G401 (cell line): ENCODE data around the gene CAMK1. TPM values are rescaled to one million over a fixed set of nuclear protein-coding genes. Genes with fewer than 3 reads are reported as not detected.

Source experiments
- DNase-seq: peaks from one replicate; pipeline ENCODE4 v3.0.0-alpha.2; 2015; ENCODE audit warnings: low spot score
- in situ Hi-C: cut with HindIII; loops from 2 replicates; pipeline ENCODE4 v1.10.0; 2016; ENCODE audit warnings: low sequenced_read_pairs, mixed read lengths
- total RNA-seq: library from RNA; depleted of rRNA; stranded (reverse); fragments of >200 nt; shearing (Covaris generic); gene quantifications from 2 replicates; pipeline ENCODE4 v1.2.3, GENCODE V29; 2014; rRNA removed

The CAMK1 gene
- not detected in 2 replicates for total RNA-seq

DNA sequence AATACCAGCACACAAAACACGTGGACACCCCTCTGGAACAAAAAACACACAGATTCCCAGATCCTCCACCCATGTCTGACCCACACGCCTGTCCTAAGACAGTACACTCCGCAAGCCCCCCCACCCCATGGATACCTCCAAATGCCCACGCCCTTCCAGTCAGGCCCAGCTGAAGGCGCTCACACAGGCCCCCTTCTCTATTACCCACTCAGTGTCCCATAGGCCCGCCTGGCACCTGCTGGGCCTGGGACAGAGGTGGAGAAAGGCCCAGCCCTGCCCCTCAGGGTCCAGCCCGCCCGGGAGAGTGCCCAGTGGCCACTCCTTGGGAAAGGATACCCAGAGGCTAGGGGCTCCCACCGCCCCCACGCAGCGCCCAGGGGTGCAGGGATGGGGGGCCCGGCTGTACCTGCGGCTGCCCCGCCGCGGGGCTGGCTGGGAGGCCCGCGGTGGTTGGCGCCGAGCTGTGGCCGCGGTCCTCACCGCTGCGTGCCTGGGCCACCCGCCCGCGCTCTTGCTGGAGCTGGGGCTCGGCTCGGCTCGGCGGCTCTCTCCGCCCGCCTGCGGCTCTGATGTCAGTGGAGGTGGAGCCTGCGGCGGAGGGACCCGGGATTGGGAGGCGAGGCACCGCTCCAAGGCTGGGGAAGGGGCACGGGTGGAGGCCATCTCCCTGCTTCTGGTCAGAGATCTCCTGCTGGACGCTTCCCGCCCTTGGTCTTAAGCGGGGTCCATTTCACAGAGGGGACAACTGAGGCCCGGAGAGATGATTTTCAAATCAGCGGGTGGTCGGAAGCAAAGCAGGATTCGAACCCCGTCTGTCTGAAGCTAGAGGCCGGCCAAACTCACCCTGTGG, at the start of gene CAMK1:
TSS of gene CAMK1 (minus strand) at position 522 of the 850 bp plus-strand sequence. CDS start 2,198 bp downstream, outside the sequence.
- in situ Hi-C loops: no loop called here
- peak; percentile 76 for DNase-seq

DNA sequence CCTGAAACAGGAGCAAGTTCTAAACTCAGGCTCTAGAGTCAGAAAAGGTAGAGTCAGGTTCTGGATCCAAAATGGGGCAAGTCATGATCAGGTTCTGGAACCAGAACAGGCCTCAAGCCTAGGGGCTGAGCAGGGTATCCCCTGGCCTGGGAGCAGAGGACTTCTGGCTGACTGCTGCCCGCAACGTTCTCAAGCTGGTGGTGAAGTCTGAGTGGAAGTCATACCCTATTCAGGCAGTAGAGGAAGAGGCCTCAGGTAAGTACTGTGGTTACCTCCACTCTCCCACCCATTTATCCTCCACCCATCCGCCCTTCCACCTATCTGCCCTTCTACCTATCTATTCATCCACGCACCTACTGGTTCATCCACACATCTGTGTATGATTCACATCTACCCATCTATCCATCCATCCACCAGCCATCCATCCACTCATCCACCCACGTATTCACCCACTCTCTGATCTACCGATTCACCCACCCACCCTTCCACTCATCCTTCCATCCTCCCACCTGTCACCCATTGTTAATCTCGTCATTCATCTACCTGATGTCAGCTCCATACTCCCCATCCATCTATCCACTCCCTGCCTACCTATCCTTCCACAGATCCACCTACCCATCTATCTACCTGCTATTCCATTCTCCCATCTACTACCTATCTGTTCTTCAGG, 49.1 kb upstream of the CAMK1 start:
- no peak for DNase-seq
- in situ Hi-C loops: no loop called here

DNA sequence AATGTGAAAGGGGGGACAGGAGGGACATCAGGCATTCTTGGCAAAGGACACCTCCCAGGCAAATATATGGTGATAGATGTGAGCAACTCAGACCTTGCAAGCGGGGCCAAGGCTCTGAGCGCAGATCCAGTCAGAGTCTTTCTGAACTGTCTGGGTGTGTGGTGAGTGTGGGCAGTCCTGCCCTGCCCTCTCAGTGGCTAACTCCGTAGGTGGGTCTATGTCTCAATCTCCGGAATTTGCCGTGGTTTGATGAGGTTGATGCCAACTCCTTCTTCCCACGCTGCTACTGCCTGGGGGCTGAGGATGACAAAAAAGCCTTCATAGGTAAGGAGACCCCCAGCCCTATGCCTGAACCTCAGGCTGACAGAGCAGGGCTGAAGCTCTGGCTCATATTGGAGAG, 47.7 kb upstream of the CAMK1 start:
- in situ Hi-C loops: no loop called here
- no peak for DNase-seq

GRCh38 chr3:9815986-9816385, 46.2 kb upstream of the CAMK1 start:
- no peak for DNase-seq
- in situ Hi-C loops: no loop called here

DNA sequence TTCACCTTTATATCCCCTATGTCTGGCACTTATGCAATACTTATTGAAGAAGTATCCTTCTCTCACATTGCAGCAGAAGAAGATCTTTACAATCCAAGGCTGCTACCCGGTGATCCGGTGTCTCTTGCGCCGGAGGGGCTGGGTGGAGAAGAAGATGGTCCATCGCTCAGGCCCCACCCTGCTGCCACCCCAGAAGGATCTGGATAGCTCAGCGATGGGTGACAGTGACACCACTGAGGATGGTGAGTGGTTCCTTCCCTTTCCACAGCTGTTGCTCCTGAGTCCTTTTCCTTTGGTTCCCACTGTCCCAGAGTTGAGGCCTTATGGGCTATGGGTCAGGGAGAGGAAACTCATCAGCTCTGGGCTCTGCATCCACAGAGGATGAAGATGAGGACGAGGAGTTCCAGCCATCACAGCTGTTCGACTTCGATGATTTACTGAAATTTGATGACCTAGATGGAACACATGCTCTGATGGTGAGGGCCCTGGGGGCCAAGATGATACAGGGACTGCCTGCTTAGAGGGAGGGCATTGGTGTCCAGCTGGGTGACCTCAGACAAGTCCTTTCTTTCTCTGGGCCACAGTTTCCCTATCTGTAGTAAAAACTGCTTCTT, 43.2 kb upstream of the CAMK1 start:
- no peak for DNase-seq
- in situ Hi-C loops: no loop called here

- DNase-seq: no peak
- in situ Hi-C loops: no loop called here
These were observed 41.1 kb upstream of the CAMK1 start for GRCh38 chr3:9810846-9811245.

DNA sequence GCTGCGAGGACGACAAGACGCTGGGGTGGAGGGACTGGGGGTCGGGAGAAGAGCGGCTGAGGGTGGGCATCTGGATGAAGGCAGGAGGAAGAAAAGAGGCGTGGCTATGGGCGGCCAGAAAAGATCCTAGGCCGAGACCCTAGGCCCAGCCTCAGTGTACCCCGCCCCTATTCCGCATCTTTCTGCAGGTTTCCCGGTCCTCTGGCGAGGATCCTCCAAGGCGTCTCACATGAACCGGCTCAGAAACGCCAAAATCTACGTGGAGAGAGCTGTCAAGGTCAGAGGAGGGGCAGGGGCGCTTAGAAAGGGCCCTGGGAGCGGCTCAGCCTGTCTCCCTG, 40.7 kb upstream of the CAMK1 start:
- in situ Hi-C loops: no loop called here
- peak; percentile 38 for DNase-seq

- in situ Hi-C loops: no loop called here
- peak; percentile 66 for DNase-seq
These were observed 40.1 kb upstream of the CAMK1 start, which contains the start of gene TTLL3 for GRCh38 chr3:9809615-9810432. TSS of gene TTLL3 (plus strand) at chr3:9810262. CDS start at chr3:9810662, 400 bp downstream.

DNA sequence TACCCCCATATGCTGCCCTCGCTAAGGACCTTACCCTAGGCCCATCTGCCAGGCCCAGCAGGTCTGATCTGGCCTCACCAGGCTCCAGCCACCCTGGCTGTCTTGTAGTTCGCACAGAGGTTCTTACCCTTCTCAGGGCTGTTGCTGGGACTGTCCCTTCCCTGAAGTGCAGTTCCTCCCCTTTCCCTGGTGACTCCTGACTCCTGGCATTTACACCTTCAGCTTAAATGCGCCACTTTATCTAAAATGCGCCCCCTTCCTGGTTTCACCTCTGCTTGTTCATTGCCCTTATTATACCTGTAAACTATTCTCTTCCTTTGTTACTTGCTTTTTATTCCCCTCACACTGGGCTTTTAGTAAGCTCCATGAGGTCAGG, 39.5 kb upstream of the CAMK1 start:
- in situ Hi-C loops: no loop called here
- DNase-seq: no peak

DNA sequence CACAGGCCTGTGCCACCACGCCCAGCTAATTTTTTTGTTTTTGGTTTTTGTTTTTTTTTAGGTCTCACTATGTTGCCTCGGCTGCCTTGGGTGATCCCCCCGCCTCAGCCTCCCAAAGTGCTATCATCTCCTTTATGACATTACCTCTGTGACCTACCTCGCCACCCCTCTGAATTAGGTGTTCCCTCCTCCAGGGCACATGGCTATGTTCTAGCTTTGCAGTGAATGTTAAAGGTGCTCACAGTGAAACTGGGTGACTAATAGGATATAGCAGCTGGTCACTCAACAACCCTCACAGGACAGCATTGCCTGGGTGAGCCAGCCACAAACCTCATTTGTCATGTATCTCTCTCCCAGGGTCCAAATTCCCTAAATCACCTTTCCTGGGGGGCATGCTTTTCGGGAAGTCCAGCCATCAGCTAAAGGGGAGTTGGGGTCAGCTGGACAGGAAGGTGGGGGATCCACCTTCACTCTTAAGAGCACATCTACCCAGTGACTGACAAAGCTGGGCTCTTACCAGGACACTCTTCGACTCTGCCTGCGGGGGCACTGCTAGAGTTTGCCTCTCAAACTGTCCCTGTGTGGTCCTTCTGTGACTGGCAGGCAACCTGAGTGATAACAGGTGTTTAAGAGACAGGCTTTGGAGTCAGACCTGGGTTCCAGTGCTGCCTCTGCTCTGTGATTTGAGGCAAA, 38.7 kb upstream of the CAMK1 start:
- DNase-seq: peak; percentile 27
- in situ Hi-C loops: no loop called here

- in situ Hi-C loops: no loop called here
- DNase-seq: no peak
These were observed 38.2 kb upstream of the CAMK1 start for GRCh38 chr3:9807981-9808344.

GRCh38 chr3:9806688-9807589, 37.2 kb upstream of the CAMK1 start:
- in situ Hi-C loops: no loop called here
- no peak for DNase-seq

- DNase-seq: no peak
- in situ Hi-C loops: no loop called here
These were observed 36.4 kb upstream of the CAMK1 start for GRCh38 chr3:9806137-9806536.

DNA sequence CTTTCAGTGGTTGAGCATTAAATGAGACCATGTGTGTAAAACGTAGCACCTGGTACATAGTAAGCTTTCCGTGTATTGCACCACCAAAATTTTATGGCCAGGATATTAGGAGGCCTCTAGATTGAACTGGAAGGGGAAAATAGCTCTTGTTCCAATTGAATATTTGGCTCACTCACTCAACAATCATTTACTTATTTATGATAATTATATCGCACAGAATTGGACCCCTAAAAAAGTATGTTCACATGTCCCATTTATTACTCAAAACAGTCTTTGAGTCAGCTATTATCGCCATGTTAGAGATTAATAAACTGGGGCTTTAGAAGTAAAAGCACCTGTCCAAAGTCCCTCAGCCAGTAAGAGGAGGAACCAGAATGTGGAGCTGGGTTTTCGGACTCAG, 35.2 kb upstream of the CAMK1 start:
- in situ Hi-C loops: no loop called here
- no peak for DNase-seq

DNA sequence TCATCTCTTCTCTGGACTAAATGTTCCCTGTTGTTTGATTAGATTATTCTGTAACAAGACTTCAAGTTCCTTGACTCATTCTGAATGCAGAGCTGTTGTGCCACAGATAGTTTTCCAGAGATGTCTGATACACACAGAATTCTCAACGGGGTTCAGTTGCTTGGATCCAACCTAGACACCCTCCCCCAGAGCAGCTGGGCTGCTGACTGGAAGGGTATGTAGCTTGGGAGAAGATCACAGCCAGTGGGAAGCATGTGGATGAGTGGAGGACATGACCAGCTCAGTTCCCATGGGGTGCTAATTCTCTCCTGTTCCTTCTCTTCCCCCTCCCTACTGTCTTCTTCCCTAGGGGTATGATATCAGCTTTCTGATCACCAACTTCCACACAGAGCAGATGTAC, 33.7 kb upstream of the CAMK1 start:
- in situ Hi-C loops: no loop called here

GRCh38 chr3:9800529-9800928, 30.8 kb upstream of the CAMK1 start:
- DNase-seq: no peak
- in situ Hi-C loops: no loop called here

More for the DNA sequence above, 33.7 kb upstream of the CAMK1 start:
- no peak for DNase-seq

GRCh38 chr3:9797196-9797945, 27.6 kb upstream of the CAMK1 start:
- in situ Hi-C loops: no loop called here
- DNase-seq: no peak
